GM15510 (cell line): ENCODE data around the gene ADAP1.

Source experiments
- POLR2A ChIP-seq: IDR thresholded peaks from 3 replicates; pipeline ENCODE4 v1.6.1; 2011; ENCODE audit warnings: borderline replicate concordance; ENCODE audit not compliant: insufficient read length; ENCODE audit errors: extremely low read depth

The ADAP1 gene

DNA sequence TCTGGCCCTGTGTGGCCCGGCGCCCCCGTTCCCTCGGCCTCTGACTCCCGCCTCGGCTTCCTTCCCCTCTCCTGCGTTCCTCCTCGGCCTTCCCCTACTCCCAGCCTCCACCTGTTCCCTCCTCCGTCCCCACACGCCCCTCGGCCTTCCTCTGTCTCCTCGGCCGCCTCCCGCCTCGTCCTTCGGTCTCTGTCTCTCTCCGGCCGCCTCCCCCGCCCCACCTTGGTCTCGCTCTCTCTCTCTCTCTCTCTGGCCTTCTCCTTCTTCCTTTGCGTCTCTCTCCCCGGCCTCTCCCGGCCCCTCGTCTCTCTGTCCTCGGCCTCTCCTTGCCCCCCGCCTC, 77.5 kb downstream of the ADAP1 start:
- TF ChIP-seq POLR2A, result no peak

DNA sequence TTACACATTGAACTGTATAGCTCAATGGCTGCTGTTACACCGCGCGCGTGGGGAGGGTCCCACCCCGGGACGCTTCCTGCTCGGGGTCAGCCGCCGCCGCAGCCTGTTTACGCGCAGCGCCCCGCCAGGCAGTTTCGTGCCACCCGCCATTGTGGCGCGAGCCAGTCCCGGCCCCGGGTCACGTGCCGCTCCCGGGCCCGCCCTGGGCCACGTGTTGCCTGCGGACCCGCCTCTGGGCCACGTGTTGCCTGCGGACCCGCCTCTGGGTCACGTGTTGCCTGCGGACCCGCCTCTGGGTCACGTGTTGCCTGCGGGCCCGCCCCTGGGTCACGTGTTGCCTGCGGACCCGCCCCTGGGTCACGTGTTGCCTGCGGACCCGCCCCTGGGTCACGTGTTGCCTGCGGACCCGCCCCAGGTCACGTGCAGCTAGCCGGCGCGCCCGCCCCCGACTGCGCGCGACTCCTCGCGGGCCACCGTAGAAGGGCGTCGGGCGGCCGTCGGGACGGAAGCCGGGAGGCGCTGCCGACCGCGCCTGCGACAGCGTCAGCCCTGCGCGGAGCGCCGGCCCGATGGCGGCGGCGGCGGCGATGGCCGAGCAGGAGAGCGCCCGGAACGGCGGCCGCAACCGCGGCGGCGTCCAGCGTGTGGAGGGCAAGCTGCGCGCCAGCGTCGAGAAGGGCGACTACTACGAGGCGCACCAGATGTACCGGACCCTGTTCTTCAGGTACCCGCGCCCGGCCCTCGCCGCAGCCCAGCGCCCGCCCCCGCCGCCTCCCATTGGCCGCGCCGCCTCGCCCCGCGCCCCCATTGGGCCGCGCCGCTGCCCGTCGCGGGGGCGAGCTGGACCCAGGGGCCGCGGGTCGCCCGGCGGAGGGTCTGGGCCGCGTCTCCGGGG, 78.2 kb downstream of the ADAP1 start, which contains the start of gene GET4:
TSS of gene GET4 (plus strand) at position 478 of the 895 bp plus-strand sequence. CDS start at position 570, 92 bp downstream.
- peak; percentile 64 for TF ChIP-seq POLR2A

DNA sequence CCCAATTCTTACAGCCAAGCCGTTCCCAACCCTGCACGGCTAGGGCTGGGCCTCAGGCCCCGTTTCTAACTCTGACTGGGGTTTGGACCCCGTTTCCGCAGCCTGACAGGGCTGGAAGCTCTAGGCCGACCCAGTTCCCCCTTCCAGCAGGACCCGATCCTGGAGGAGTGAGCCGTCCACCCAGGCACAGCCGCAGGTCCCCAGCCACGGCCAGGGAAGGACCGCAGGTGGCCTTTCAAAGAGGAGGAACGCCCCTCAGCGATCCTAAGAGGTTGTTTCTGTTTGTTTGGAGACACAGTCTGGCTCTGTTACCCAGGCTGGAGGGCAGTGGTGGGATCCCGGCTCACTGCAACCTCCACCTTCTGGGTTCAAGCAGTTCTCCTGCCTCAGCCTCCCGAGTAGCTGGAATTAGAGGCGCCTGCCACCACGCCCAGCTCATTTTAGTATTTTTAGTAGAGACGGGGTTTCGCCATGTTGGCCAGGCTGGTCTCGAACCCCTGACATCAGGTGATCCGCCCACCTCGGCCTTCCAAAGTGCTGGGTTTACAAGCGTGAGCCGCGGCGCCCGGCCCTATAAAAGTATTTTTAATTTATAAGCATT, 78.9 kb downstream of the ADAP1 start:
- TF ChIP-seq POLR2A, result no peak

DNA sequence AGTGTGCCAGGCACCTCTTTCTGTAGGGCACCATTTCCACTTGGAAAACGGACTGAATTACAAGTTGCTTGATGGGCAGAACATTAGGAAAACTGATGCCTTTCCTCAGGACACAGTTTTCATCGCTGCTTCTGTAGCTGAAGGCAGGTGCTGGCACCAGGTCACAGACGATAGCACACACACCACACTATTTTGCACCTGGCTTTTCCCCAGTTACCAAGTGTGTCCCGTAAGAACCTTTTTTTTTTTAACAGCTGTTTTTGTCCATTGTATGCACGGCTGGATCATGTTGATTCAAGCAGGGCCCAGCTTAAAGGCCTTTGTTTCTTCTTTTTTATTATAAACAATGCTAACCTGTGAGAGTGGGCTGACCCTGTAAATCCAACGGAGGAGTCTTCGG, 79.4 kb downstream of the ADAP1 start:
- TF ChIP-seq POLR2A, result no peak

DNA sequence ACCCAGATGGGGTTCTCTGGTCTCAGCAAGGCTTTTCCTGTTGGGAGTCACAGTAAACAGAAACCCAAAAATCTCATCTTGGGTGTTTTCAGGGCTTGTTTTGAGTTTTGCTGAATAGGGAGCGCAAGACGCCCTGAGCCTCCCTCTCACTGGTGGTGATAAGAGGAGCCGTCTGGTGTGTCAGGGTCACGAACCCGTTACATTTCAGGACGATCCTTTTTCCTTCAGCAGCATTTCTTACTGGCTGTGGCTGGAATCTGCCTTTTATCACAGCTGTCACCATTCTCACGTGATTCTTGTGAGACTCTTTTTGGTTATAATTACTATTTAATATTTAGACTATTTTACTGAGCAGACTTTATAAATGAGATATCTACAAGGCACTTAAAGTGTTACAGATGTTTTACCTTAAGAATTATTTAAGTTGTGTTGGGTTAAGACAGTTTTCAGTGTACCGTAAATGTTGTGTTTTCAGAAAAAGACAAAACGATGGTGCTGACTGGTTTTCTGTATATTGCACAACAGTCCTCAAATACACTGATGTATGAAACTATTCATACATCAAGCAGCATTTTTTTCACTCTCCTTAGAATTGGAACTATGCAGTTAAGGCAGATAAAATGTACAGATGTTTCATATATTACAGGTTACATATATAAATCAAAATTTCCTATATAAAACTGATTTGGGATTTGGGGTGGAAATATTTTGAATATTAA, 80.3 kb downstream of the ADAP1 start:
- TF ChIP-seq POLR2A, result no peak

- peak; percentile 21 for TF ChIP-seq POLR2A
These were observed 81.0 kb downstream of the ADAP1 start for GRCh38 chr7:873367-874002.

- no peak for TF ChIP-seq POLR2A
These were observed 82.5 kb downstream of the ADAP1 start for GRCh38 chr7:871900-872537.

DNA sequence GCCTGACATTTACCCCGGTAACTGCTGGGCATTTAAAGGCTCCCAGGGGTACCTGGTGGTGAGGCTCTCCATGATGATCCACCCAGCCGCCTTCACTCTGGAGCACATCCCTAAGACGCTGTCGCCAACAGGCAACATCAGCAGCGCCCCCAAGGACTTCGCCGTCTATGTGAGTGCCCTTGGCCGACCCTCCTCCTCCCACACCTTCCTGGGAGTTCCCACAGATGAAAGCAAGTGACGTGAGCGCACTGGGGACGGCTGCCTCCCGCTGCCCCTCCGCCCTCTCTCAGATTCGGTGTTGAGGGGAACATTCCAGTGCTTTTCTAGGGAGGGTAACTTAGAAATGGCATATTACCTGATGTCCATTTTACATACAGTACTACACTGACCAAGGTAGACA, 85.1 kb downstream of the ADAP1 start:
- TF ChIP-seq POLR2A, result no peak

DNA sequence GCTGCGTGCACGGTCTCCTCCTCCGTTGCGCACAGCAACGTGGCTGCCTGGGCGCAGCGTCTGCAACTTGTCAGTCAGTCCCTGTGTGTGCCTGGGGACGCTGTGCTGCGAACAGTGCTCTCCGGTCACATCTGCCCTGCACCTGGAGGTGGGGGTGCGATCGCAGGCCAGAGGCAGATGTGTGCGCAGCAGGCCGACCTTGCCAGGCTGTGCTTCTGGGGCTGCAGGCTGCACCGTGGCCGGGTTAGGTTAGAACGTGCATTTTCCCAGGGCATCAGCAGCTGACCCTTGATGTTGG, 86.3 kb downstream of the ADAP1 start:
- no peak for TF ChIP-seq POLR2A

DNA sequence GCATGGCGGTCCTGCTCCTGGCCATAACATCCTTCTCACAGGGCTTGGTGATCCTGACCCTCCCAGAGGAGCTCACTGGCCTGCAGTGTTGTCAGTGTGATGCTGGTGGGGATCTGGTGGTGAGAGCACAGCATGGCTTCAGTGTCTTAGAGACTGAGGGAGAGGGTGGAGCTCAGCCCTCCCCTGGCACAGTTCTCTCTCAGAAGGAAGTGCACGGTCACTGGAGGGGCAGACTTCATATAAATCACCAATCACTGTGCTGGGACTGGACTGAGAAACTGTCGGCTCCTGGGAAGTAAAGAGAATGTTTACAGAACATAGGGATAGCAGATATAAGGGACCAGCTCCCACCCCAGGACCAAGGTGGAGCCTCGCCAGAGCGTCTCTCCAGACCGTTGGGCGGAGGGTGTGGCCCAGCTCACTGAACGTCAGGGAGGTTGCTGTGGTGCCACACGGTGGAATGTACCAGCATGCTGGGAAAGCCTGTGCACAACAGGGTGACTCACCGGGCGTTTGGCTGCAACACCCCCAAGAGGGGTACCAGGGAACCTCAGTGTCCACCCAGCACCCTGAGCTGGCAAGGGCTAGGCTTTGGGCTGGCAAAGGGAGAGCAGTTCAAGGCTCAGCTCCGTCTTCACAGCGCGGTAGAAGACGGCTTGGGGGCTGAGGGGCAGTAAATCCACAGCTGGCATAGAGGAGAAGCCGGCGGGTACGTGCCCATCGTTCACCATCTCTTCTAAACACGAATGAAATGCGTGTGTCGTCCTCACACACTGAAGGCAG, 86.9 kb downstream of the ADAP1 start:
- no peak for TF ChIP-seq POLR2A

- no peak for TF ChIP-seq POLR2A
These were observed 87.5 kb downstream of the ADAP1 start for GRCh38 chr7:867001-867405.

- no peak for TF ChIP-seq POLR2A
These were observed 88.6 kb downstream of the ADAP1 start for GRCh38 chr7:865921-866320.

DNA sequence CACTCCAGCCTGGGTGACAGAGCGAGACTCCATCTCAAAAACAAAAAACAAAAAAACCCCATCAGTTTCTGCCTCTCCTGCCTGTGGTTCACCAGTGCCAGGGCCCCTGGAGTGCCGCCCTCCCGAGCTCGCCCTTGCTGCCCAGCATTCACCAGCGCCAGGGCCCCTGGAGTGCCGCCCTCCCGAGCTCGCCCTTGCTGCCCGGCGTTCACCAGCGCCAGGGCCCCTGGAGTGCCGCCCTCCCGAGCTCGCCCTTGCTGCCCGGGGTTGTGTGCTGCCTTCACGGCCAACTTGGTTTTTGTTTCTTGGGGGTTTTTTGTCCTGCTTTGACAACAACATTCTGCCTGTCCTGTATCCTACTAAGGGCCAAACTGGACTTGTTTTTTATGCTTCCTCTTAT, 91.4 kb downstream of the ADAP1 start:
- no peak for TF ChIP-seq POLR2A

DNA sequence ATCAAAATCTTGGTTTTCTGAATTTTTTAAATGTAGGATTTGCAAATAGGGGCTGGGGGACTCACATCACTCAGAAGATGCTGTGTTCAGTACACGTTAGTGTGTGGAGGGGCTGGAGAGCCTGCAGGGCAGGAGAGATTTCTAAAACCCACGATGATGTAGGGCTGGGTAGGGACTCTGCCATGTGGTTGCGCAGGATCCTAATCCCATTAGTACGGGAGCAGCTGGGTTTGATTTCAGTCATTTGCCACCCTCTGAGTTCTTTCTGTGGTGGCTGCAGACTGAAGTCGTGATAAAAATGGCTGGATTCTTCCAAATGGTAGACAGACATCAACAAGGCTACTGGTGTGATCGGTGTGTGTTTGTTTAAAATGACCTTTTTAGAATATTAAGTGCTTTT, 92.3 kb downstream of the ADAP1 start:
- no peak for TF ChIP-seq POLR2A
